Hematopoietic multipotent progenitor cell treated with erythropoietin and hydrocortisone succinate and interleukin-3 and kit ligand, for 17 days (in vitro differentiated cells): ENCODE data around the gene ARHGEF4.

Experiments used
- DNase-seq: peaks from one replicate; pipeline ENCODE4 v3.0.0-alpha.2; 2015; ENCODE audit warnings: low spot score

ARHGEF4 gene

DNA sequence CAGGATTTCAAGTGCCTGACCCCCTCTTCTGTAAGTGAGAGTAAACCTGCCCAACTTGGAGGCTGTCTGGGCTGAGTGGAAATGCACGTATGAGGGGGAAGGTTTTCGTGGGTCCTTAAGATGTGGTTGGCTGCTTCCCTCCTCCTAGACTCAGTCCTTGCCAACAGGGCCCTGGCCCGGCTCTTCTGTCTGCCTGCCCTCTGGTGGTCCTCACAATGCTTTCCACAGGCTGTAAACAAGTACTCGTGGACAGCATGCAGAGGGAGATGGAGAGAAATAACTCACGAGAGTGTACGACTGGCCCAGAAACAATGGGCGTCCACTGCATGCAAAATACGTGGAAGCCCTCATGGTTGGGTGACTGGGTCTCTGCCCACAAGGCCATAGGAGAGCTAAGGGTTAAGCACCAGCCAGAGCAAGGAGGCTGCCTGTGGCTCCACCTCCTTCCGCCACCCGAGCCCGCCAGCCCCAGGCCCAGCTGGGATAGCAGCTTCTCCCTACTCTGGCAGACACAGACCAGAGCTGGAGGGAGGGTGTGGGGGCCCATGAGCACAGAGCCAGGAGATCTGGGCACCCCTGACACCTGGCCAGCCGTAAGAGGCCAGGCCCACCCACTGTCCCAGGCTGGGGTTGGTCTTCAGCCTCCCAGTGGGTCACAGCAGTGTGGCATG, 17.0 kb upstream of the ARHGEF4 start:
- no peak for DNase-seq

DNA sequence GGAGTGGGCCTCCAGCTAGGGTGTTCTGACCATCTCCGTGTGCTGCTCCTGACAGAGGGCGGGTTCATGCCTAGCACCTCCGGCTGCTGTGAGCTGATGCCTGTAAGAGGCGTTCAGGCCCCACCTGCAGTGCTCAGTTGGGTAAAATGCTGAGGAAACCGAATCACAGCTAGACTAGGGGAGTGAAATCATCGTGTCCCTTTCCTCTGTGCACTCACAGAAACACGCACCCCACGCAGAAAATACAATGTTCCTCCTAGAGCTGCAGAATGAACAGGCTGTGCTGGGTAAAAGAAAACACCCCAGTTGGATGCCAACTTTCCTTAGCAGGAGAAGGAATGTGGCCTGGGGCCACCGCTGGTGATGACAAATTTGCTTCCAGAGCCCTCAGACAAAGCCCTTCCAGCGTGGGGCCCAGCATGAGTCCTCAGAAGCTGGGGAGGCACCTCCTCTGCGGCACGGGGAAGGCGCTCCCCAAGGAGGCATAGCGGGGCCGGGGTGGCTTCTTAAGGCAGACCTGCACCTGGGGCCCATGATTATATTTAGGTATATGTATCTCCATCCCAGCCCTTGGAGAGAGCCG, 16.3 kb upstream of the ARHGEF4 start:
- no peak for DNase-seq

DNA sequence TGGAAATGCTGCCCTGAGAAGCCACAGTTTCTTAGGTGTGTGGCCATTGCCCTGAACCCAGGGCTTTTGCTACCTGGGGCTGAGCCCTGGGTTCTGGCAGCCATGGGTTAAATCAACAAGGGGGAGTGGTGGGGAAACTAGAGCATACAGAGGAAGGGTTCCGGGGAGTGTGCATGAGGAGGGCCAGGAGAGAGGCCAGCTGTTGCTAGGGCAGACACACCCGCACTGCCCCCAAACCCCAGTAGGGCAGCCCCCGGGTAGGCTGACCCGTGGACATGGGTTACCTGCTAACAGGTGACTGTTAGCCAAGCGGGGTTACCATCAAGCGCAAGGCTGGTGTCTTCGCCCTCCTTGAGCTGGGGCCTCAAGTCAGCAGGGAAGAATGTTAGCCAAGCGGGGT, 14.8 kb upstream of the ARHGEF4 start:
- no peak for DNase-seq

DNA sequence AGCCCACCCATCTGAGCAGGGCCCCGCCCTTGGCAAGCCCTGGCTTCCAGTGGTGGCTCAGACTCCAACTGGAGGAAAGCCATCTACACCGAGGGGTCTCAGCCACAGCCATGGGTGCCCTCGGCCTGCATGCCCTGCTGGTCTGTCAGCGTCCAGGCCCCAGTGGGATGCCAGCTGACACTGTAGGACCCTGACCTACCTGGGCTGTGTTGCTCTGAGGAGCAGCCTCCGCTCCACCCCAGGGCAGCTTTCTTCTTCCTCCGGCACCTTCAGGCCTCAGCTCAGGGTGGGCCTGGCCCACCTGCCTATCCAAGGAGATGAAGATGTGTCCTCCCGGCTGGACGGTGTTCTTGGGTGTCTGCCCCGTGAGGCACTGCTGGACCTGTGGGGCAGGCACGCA, 13.9 kb upstream of the ARHGEF4 start:
- DNase-seq = no peak

DNA sequence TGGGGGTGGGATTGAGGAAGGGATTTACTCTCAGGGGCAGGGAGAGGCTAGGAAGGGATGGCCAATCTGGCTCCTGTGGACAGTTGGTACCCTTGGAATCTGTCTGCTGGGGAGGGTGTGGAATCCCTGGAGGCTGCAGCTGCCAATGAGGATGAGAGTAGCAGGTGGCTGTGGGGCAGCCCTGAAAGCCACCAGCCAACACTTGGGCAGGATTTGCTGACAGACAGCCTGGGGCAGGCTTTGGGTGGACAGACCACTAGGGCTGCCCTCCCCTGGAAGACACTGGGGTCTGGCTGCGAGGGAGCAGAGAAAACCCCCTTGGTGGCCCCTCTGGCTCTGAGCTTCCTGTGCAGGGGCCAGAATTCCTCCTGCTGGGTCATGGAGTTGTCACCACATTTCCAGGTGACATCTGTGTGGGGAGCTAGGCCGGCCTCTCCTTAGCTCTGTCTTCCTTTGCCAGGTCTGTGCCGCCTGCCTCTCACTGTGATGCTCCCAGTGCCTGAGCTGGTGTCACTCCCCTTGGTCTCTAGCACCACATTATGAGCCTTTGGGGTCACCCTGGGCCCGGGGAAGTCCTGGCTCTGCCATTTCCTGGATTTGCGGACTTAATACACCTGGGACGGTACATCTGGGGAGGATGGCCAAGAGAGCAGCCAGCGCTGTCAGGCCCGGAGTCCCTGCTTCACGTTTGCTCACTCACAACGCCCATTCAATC, 13.4 kb upstream of the ARHGEF4 start:
- DNase-seq = no peak

DNA sequence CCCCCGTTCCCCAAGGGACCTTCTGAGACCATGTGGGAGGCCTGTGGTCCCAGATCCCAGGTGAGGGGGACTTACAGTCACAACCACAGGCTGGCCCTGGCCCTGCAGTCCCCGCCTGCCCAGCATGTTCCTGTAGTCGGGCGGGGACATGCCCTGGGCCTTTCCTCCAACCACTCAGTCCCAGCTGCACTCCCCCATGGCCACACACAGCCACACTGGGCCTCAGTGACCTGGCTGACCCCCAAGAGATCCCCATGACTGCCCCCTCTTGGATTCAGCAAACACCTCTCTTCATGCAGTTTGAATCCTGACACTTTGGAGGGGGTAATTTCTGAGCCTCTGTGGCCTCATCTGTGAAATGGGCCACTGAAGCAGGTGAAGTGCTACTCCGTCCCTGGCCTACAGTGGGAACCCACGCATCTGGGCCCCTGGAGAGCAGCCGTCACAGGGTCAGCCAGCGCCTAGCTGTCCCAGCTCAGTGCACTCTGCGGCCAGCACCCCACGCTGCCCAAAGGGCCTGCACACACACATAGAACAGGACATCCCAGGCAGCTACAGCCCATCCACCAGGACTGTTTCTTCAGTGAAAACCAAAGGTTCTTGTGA, 12.7 kb upstream of the ARHGEF4 start:
- DNase-seq = no peak

DNA sequence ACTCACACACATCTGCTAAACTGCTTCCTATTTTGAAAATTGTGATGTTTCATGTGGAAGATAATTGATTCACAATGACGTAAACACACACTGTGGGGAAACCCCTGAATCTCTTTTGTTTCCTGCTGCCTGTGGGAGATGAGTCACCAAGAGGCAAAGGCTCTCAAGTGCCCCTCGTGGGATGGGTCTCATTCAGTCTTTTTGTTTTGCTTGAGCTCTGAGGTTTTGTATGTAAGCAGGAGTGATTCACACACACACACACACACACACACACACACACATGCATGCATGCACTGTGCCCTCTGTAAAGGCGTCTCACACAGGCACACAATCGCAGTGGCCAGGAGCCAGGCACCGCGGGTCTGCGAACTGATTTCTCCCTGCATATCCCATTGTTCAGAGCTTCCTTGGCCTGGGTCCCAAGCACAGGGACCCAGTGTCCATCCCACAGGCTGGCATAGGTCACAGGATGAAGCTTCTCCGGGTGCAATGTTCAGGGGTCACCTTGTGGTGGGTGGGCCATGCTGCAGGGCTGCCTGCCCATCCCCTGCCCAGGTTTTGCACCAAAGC, 12.1 kb upstream of the ARHGEF4 start:
- DNase-seq = no peak

DNA sequence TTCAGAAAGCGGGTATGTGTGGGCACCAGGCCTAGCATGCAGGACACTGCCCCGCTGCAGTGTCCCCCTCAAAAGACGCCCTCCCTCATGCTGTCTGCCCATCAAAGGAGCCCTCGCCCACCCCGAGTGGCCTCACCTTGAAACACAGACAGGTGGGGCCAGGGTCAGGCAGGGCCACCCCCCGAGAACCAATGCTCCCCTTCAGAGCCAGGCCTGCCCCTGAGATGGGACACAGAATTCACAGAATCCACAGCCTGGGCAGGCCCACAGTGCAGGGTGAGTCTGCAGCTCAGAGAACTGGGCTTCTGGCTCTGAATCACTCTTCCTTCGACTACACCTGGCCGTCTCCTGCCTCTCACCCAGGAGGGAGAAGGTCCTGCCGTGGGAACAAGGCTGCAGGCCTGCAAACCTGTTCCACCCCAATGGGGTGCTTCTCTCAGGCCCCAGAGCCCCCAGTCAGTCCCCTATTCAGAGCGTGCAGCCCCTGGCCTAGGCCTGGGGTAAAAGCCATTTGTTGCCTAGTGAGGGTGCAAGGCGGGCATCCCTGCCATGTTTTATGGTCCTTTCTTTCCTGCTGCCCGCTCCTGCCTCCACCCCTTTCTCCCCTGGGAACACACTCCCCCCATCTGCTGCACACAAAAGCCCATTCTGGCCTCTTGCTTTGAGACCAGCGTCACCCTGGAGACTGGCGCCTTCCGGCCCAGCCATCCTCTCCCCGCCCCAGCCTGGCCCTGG, 11.3 kb upstream of the ARHGEF4 start:
- DNase-seq = no peak

DNA sequence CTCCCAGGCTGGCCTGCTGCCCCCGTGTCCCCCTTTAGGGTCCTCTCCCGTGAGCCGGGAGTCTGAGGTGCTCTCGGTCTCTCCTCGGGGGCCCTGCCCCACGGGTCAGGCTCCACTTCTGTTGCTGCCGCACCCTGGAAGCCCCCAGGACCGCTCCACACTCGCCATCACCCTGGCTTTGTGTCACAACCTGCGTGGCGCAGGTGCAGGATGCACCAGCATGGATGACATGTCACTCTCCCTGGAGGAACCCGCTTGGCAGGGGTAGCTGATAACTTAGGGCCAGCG, 10.8 kb upstream of the ARHGEF4 start:
- no peak for DNase-seq

DNA sequence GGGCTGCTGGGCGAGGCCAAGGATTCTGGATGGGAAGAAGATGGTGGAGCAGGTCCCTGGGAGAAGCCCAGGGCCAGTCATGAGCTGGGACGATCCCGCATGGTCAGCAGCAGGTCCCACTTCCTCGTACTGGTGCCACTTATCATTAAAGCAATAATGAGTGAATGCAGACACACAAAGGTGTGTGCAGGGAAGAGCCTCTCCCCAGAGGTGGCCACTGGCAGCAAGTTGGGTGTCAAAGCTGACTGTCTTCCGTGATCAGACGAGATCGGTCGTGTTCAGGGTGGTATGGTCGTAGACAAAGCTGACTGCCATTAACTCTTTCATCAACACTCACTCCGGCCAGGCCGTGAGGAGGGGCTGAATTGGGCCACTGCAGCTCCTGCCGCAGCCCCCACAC, 10.3 kb upstream of the ARHGEF4 start:
- no peak for DNase-seq

DNA sequence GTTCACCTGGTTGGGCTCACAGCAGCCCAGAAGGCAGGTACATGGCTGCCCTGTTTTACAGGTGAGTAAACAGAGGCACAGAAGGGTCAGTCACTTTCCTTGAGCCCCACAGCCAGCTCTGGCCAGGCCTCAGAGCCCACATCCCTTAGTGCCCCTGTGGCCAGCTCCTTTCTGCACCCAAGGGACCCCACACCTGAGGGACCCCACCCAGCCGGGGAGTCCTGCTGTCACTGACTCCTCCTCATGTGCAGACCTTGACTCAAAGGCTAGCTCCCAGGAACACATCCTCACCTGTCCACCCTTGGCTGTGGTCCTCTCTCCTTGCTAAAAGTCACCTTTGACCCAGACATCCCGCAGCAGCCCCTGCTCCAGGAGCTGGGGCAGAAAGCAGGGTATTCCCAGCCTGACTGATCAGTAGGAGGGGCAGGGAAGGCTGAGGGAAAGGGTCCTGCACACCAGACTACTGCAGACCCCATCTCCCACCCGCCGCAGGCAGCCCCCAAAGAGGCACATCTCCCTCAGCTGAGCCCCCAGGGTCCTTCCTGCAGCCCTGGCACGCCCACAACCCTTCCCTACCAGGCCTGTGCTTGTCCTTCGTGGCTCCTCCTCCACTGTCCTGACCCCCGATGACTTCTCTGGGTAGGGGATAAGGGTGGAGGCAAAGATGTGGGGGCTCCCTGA, 9.8 kb upstream of the ARHGEF4 start:
- DNase-seq = no peak

DNA sequence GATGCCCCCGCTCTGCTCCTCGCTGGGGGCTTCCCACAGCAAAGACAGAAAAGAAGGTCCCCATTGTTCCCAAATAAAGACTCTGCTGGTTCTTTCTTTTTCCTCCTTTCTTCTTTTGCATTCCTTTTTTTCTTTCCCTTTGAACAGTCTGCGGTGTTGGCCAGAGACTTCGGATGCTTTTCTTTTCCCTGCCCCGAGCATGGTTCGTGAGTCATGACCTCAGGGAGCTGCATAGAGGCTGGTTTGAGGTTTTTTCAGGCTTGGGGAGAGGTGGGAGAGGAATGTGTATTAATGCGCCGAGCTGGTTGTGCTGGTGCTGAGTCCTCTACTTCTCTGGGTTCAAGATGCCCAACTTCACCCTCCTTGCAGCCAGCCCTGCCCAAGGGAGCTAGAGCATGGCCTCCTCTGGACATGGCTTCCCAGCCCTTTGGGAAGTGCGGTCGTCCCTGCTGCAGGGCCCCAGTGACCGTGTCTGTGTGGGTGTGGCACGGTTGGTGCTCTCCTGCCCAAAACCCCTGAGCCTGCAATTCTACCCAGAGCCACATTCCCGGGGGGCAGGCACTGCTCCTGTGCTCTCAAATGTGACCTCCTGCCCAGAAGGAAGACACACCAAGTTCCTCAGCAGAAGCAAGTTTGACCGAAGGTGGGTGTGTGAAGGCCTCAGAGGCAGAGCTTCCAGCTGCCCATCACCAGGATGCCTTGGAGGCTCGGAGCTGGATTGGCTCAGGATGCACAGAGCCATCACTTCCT, 9.0 kb upstream of the ARHGEF4 start:
- no peak for DNase-seq

DNA sequence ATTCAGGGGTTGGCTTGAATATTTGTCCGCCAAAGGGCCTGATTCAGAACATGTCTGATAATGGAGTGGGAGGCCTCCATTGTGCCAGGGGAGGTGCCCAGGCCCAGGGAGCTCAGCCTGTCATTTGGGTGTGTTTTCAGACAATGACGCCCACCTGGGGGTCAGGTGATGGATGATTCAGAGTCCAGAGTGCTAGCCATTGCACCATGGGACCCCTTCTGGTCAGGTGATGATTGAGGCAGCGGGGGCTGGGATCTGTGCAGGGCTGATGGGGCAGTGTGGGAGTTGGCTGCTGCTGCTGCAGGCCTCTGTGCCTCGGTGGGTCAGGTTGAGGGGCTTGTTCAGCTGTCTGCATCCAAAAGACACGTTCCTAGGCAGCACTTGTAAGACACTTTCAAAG, 8.3 kb upstream of the ARHGEF4 start:
- no peak for DNase-seq

DNA sequence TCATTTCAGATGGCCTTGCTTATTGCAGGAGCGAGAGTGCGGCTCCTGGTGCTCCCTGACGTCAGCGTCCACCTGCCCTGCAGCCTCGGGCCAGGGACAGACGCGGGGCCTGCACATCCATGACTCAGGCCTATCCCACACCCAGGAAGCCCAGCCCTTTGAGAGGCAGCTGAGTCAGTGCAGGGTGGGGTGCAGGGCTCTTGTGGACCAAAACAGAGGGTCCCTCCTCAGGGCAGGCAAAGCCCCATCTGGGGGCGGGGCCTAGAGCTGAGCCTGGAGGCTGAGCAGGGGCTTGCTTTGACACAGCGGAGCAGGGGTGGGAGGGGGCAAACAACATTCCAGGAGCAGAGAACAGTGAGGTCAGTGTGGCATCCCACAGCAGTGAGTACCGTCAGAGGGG, 7.7 kb upstream of the ARHGEF4 start:
- no peak for DNase-seq

DNA sequence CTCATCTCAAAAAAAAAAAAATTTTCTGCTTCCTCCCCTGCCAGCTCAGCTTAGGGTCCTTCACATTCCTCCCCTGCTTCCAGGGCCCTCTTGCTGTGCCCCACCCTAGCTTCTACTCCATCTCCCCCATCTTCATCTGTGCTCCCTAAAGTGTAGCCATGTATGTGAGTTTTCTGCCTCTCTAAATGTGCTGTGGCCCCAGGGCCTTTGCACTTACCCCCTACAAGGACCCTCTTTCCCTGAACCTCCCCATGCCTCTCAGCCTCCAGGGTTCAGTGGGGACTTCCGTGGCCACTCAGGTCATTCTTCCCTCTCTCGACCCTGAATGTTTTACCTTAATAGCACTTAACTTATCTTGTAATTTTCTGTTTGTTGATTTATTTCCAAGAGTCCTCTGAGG, 6.2 kb upstream of the ARHGEF4 start:
- no peak for DNase-seq

DNA sequence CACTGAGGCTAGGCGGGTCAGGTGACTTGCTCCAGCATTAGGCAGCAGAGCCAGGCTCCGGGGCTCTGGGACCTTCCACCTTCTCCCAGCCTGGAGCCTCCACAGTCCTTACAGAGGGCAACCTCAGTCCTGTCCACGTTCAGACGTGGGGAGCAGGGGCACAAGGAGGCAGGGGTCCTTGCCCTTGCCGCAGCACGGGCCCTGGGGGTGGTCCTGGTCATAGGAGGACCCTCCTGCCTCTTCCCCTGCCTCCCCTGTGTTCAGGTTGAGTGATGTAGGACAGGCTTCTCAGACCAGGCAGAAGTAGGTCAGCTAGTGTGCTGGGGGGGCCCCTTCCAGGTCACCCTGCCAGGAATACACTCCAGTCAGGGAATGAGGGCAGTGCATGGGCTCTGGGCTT, 5.4 kb upstream of the ARHGEF4 start:
- DNase-seq = no peak

DNA sequence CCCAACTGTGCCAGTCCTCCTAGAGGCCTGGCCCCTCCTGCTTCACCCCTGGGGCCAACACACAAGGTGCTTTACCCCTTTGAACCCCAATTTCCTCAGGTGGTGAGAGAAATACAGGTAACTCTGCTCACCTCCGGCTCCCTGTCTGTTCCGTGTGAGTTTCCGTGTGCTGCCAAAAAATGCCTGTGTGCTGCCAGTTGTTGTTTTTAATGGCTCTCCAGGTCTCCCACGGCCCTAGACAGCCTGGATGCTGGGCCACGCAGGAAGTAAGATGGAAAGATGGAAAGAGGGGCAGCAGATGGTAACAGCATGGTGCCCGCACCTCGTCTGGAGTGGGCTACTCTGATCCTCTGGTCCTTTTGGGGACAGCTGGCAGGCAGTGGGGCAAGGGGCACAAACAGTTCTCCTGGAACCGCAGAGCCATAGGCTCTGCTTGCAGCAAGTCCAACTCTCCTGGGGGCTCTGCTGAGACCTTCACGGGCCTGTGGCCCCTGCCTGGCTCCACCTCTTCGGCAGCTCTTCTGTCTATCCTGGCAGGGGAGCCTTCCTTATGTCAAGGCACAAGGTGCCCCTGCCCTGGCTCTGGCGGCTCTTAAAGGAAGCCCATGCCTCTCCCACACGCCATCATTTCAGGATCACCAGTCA, 4.3 kb upstream of the ARHGEF4 start:
- no peak for DNase-seq

DNA sequence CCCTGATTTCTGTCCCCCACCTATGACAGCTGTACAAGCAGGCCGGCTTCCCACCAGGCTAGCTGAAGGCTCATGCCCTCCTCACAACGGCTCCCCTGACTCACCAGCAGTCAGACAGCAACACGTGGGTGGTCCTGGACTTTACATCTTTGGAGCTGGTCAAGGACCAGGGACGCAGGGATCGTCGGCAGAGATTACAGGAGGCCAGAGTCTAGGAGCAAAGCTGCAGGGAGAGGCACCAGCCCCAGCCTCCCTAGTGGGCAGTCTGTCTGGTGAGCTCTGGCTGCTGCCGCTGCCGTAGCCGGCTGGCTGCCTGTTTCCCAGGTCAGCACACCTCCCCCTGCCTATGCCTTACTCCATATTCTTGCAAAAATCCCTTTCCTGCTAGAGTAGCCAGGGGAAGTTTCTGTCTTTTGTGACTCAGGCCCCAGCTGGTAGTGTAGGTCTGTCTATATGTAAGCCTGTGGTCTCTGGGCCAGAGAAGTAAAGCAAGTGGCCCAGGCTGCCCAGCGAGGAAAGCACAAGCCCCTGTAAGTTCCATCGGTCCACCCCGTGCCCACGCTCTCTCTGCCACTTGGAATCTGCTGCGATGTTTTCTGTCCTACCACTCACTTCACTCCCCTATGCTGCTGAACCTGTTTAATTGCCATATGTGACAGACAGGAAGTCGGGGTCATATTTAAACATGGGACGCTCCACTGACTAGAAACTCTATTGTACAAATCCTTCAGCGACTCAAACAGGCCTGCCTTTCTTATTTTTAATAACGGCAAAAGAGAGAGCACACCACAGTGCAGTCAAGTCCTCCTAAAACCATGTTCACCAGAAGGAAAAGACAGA, 2.4 kb upstream of the ARHGEF4 start:
- no peak for DNase-seq

DNA sequence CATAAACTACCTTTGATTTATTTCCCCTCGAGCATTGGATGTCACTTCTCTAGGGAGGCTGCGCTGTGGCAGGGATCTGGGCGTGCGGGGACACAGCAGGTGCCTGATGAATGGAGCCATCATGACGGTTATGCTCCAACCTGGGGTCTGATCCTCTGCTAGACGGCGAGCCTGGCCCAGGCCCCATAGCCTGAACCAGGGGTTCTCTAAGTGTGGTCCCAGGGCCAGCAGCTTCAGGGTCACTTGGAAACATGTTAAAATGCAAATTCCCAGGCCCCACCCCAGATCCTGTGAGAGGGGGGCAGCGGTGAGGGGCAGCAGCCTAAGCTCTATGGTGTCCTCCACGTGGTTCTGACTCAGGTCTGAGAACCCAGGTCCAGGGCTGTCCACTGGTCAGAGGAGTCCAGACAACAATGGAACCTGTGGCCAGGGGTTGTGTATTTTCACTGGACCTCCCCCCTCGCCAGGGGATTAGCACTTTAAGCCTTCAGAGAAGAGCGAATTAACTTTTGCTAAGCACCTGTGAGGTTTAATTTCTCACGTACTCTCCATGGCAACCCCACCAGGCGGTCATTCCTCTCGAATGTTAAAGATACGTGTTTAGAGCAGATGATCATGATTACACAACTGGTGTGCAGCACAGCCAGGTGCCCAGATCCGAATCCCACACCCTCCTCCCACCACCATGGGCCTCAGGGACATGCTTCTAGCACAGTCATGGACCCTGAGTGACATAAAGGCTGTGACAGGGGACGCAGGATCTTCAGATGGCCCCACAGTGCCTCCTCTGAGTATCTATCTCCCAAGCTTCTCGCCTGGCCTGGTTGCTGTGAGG, 1.6 kb upstream of the ARHGEF4 start:
- no peak for DNase-seq
